Esophagus squamous epithelium (tissue), 5 donors: ENCODE data around the gene SMAD1. TPM values are rescaled to one million over a fixed set of nuclear protein-coding genes. Genes with fewer than 3 reads are reported as not detected.

Experiments
- DNase-seq: peaks from one replicate; lab custom pipeline; 2025; lab: John Stamatoyannopoulos, UW
- H3K27ac ChIP-seq, 4 donors: fragments of 200-600 bp; sonication (generic); one replicate each; pipeline ENCODE4 v1.5.1; 2016 to 2019; ENCODE audit warnings: mild to moderate bottlenecking in 1 of 4
- H3K27me3 ChIP-seq, 4 donors: fragments of 200-600 bp; sonication (generic); 1 replicate in 3 of 4; 2 replicates in 1 of 4; pipeline versions ENCODE4 v1.5.1 to v1.6.0; 2017 to 2021; ENCODE audit warnings: antibody characterized with exemption in 1 of 4
- H3K36me3 ChIP-seq, 3 donors: fragments of 200-600 bp; sonication (generic); one replicate each; pipeline ENCODE4 v1.5.1; 2016 to 2019
- H3K4me1 ChIP-seq, 3 donors: fragments of 200-600 bp; sonication (generic); one replicate each; pipeline ENCODE4 v1.5.1; 2017 to 2019
- H3K4me3 ChIP-seq, 4 donors: fragments of 200-600 bp; sonication (generic); 1 replicate in 3 of 4; 2 replicates in 1 of 4; pipeline ENCODE4 v1.5.1; 2016 to 2019; ENCODE audit warnings: mild to moderate bottlenecking in 2 of 4, moderate library complexity in 1 of 4
- H3K9me3 ChIP-seq, 3 donors: fragments of 200-600 bp; sonication (generic); one replicate each; pipeline ENCODE4 v1.5.1; 2016 to 2019
- POLR2A ChIP-seq, 4 donors: fragments of 450-650 bp; IDR thresholded peaks; one replicate each; pipeline ENCODE4 v1.6.1; 2017; ENCODE audit warnings: antibody characterized with exemption in 4 of 4, mild to moderate bottlenecking in 4 of 4, moderate library complexity in 3 of 4
- WGBS, 2 donors: methylation state at CpG; one replicate each; pipeline ENCODE4 v1.1.5; 2018; 5-methylcytosine and 5-hydroxymethylcytosine counted together
- intact Hi-C: fragments of 100-400 bp; cut with DNase I; formaldehyde crosslinking; loops from one replicate; pipeline ENCODE4 v1.15.0; 2022
- total RNA-seq, 4 donors: library from RNA; depleted of rRNA; stranded (reverse); fragments of >200 nt; gene quantifications; one replicate each; pipeline ENCODE4 v1.1.0, GENCODE V29; 2016
- TF ChIP-seq, protein P1 (sequence below), 6 experiments: fragments of 450-650 bp in 4 of 6; fragments of 200-600 bp in 2 of 6; sonication (generic) in 2 of 6; IDR thresholded peaks; one replicate each; pipeline ENCODE4 v1.5.1; 2016 to 2019; ENCODE audit warnings: antibody characterized with exemption in 6 of 6, mild to moderate bottlenecking in 4 of 6, moderate library complexity in 4 of 6
- donor health status: DM: yes; HTN: yes; CAD: no.

The SMAD1 gene
- total RNA-seq, 4 donors from 2014 or later, result 17.2 to 38.1 (median 26.8) TPM

DNA sequence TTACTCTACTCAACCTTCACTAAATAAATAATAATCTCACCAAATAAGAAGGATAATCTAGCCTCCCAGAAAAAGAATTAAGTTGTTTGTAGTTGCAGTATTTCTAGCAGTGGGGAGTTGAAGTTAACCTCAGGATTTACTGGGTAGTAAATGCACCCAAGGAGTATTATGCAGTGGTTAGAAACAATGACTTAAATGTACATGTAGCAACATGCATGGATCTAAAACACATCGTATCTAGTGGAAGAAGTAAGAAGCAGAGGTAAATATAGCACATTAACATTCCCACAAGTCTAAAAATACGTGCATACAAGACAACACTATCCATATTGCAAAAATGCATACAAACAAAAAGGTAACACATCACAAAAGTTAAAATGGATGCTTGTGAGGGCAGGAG, 44.2 kb upstream of the SMAD1 start:
- Histone ChIP-seq H3K4me3 (no peak overlapping the region), H3K9me3 (peaks cover 0 to 8% (median 0%) of the 10 kb centered on the region in 3 donors), H3K4me1 (peaks cover 0 to 21% (median 0%) of the 10 kb centered on the region in 3 donors), H3K36me3 (no peaks in the 10 kb centered on the region), H3K27ac (no peak overlapping the region), H3K27me3 (peaks cover 0 to 7% (median 0%) of the 10 kb centered on the region in 4 donors)
- DNase-seq, result no peak
- TF ChIP-seq, protein P1, sequence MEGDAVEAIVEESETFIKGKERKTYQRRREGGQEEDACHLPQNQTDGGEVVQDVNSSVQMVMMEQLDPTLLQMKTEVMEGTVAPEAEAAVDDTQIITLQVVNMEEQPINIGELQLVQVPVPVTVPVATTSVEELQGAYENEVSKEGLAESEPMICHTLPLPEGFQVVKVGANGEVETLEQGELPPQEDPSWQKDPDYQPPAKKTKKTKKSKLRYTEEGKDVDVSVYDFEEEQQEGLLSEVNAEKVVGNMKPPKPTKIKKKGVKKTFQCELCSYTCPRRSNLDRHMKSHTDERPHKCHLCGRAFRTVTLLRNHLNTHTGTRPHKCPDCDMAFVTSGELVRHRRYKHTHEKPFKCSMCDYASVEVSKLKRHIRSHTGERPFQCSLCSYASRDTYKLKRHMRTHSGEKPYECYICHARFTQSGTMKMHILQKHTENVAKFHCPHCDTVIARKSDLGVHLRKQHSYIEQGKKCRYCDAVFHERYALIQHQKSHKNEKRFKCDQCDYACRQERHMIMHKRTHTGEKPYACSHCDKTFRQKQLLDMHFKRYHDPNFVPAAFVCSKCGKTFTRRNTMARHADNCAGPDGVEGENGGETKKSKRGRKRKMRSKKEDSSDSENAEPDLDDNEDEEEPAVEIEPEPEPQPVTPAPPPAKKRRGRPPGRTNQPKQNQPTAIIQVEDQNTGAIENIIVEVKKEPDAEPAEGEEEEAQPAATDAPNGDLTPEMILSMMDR (IDR thresholded peaks at IDR 0.05), result no peak
- no peak for TF ChIP-seq POLR2A (IDR thresholded peaks at IDR 0.05)
- intact Hi-C loops, result no loop called here
- 52 to 61% methylated on average over 2 of the region's 2 CpGs for WGBS, 2 donors

DNA sequence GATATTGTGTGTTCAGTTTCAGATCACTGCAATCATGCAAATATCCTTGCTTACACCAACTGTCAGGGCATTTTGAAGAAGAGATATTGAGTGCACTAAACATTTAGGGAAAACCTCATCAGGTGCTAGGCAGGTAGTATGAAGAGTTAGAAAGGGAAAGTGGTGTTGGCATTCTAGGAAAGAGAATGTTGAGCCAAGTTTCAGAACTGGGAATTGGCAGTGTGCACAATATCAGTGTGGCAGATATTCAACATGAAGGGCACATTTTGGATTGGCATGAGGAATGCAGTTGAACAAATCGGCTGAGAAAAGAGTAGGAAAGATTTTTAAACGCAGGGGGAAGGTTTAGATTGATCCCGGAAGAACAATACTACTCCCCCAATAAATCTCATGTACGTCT, 43.4 kb upstream of the SMAD1 start:
- peaks cover 0 to 21% (median 0%) of the 10 kb centered on the region in 3 donors for H3K4me1 ChIP-seq
- DNase-seq, result no peak
- H3K27ac ChIP-seq, result no peak overlapping the region
- H3K9me3 ChIP-seq, result peaks cover 0 to 8% (median 0%) of the 10 kb centered on the region in 3 donors
- intact Hi-C loops, result no loop called here
- no peak overlapping the region for H3K4me3 ChIP-seq
- peaks cover 0 to 7% (median 0%) of the 10 kb centered on the region in 4 donors for H3K27me3 ChIP-seq
- 48 to 56% methylated on average over 4 of the region's 4 CpGs for WGBS, 2 donors
- TF ChIP-seq, protein P1 (IDR thresholded peaks at IDR 0.05), result no peak
- TF ChIP-seq POLR2A (IDR thresholded peaks at IDR 0.05), result no peak
- no peaks in the 10 kb centered on the region for H3K36me3 ChIP-seq

- 72 to 80% methylated on average over 5 of the region's 5 CpGs for WGBS, 2 donors
- Histone ChIP-seq H3K4me3 (no peak overlapping the region), H3K27ac (no peak overlapping the region), H3K4me1 (peaks cover 0 to 21% (median 0%) of the 10 kb centered on the region in 3 donors), H3K36me3 (no peaks in the 10 kb centered on the region), H3K9me3 (no peaks in the 10 kb centered on the region), H3K27me3 (peaks cover 0 to 7% (median 0%) of the 10 kb centered on the region in 4 donors)
- no peak for DNase-seq
- TF ChIP-seq, protein P1 (IDR thresholded peaks at IDR 0.05), result no peak
- TF ChIP-seq POLR2A (IDR thresholded peaks at IDR 0.05), result no peak
- intact Hi-C loops, result no loop called here
Measured at GRCh38 chr4:145440292-145441007, 41.2 kb upstream of the SMAD1 start.

DNA sequence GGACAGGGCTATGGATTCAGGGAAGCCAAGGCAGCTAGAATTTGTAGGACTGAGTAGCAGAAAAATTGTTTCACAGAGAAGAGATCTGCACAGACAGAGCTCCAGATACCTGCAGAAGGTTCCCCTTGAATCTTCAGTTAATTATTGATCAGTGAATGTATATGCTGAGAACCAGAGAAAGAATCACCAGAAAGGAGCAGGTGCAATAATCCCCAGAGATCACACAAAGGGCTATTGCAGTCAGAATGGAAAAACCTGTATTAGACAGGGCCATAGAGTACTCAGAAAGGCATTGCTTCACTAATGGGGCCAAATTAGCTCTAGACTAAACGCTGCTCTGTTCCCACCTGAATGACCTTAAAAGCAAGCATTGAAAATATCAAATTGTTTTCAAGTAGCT, 35.5 kb upstream of the SMAD1 start:
- Histone ChIP-seq H3K27me3 (no peaks in the 10 kb centered on the region), H3K9me3 (no peaks in the 10 kb centered on the region), H3K27ac (no peak overlapping the region), H3K36me3 (no peaks in the 10 kb centered on the region), H3K4me1 (no peaks in the 10 kb centered on the region), H3K4me3 (no peak overlapping the region)
- TF ChIP-seq, protein P1 (IDR thresholded peaks at IDR 0.05), result no peak
- TF ChIP-seq POLR2A (IDR thresholded peaks at IDR 0.05), result no peak
- DNase-seq, result no peak
- WGBS, 2 donors, result 69 to 92% methylated on average over 1 of the region's 1 CpG
- intact Hi-C loops, result no loop called here

DNA sequence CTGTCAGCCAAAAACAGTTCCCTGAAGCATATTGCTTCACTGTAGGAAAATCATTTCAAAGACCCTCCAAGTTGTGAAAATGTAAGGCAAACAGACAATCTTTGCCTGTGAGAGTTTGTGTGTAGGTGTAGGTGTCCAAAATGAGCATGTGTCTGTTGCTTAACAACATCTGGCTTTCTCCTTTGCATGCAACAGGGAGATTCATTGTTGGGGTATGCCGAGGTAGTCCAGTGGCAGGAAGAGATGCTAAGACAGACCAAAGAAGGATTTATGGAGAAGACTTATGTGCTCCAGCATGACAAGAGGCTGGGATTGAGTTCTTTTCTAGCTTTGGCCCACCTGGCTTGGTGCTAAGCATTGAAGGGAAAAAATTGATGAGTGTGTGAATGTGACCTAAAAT, 29.8 kb upstream of the SMAD1 start:
- WGBS, 2 donors, result 90 to 92% methylated on average over 1 of the region's 1 CpG
- Histone ChIP-seq H3K9me3 (peaks cover 0 to 13% (median 0%) of the 10 kb centered on the region in 3 donors), H3K4me1 (no peaks in the 10 kb centered on the region), H3K27me3 (no peaks in the 10 kb centered on the region), H3K4me3 (no peak overlapping the region), H3K27ac (no peak overlapping the region), H3K36me3 (no peaks in the 10 kb centered on the region)
- TF ChIP-seq, protein P1 (IDR thresholded peaks at IDR 0.05), result no peak
- no peak for DNase-seq
- intact Hi-C loops, result no loop called here
